Heart left ventricle (tissue), 16 donors: Measurements from ENCODE around the gene AOC1. TPM values are rescaled to one million over a fixed set of nuclear protein-coding genes. Genes with fewer than 3 reads are reported as not detected.
A peak's percentile ranks its signal among the peaks of the same experiment; 100 is the strongest.

ENCODE experiments used
- ATAC-seq, 4 donors: fragments of 200-7000 bp; cut with Tn5 transposase; one replicate each; pipeline ENCODE4 v1.9.1; 2020 to 2022; ENCODE audit warnings: moderate library complexity in 4 of 4, mild to moderate bottlenecking in 3 of 4, moderate number of reproducible peaks in 1 of 4
- DNase-seq, 5 donors: peaks; one replicate each; pipeline ENCODE4 v3.0.0-alpha.2; 2020
- H3K27ac ChIP-seq, 12 donors: fragments of 200-600 bp; sonication (generic) in 4 of 12; one replicate each; pipeline versions ENCODE4 v1.5.0 to v1.8.0; 2016 to 2022; ENCODE audit warnings: mild to moderate bottlenecking in 2 of 12
- H3K27me3 ChIP-seq, 9 donors: fragments of 200-600 bp; sonication (generic) in 2 of 9; one replicate each; pipeline versions ENCODE4 v1.5.1 to v1.8.0; 2016 to 2022; ENCODE audit warnings: mild to moderate bottlenecking in 3 of 9
- H3K36me3 ChIP-seq, 9 donors: fragments of 200-600 bp; sonication (generic) in 2 of 9; one replicate each; pipeline versions ENCODE4 v1.5.0 to v1.8.0; 2018 to 2022; ENCODE audit warnings: mild to moderate bottlenecking in 2 of 9
- H3K4me1 ChIP-seq, 12 donors: fragments of 200-600 bp; sonication (generic) in 4 of 12; one replicate each; pipeline versions ENCODE4 v1.5.0 to v1.8.0; 2016 to 2022; ENCODE audit warnings: mild to moderate bottlenecking in 3 of 12
- H3K4me3 ChIP-seq, 12 donors: fragments of 200-600 bp; sonication (generic) in 4 of 12; one replicate each; pipeline versions ENCODE4 v1.5.0 to v1.8.0; 2017 to 2022; ENCODE audit warnings: mild to moderate bottlenecking in 9 of 12, moderate library complexity in 4 of 12
- H3K9me3 ChIP-seq, 12 donors: fragments of 200-600 bp; sonication (generic) in 4 of 12; one replicate each; pipeline versions ENCODE4 v1.5.0 to v1.8.0; 2016 to 2022; ENCODE audit warnings: mild to moderate bottlenecking in 1 of 12
- POLR2A ChIP-seq, 2 donors: fragments of 450-650 bp; IDR thresholded peaks; one replicate each; pipeline ENCODE4 v1.6.1; 2017; ENCODE audit warnings: antibody characterized with exemption in 2 of 2, mild to moderate bottlenecking in 2 of 2, moderate library complexity in 2 of 2
- WGBS, 4 donors: extraction: QIAGEN DNeasy Blood & Tissue Kit in 2 of 4; methylation state at CpG; one replicate each; pipeline versions ENCODE4 v1.1.5 to v1.1.7; 2013 to 2018; 5-methylcytosine and 5-hydroxymethylcytosine counted together
- intact Hi-C, 10 donors: fragments of 100-400 bp; cut with DNase I; formaldehyde crosslinking; loops; one replicate each; pipeline versions ENCODE4 v1.11.1 to v1.14.2; 2022
- polyA plus RNA-seq, 2 donors: library from polyadenylated mRNA; stranded (reverse); fragments of 200-250 nt; gene quantifications; one replicate each; pipeline ENCODE4 v1.2.3, GENCODE V29; 2013
- total RNA-seq, 9 donors: library from RNA; depleted of rRNA in 2 of 9; stranded (reverse); fragments of >200 nt in 2 of 9; fragmentation: NEBNext Ultra II Directional in 3 of 9; extraction: Animal tissue kit (Norgen Biotek cat#: 25700) in 3 of 9; gene quantifications; one replicate each; pipeline versions ENCODE4 v1.1.0 to v1.2.4, GENCODE V29; 2016 to 2023
- TF ChIP-seq, protein P1 (sequence below), 12 donors: fragments of 200-600 bp; sonication (generic) in 4 of 12; IDR thresholded peaks; one replicate each; pipeline versions ENCODE4 v1.5.0 to v1.8.0; 2018 to 2022; ENCODE audit warnings: antibody characterized with exemption in 12 of 12, mild to moderate bottlenecking in 5 of 12
- donor health status: ischemic (EF 13 %, LVEDD 7.1; RV severe dilation, severe dysfunction).
- donor health status: healthy with polysubstance abuse.
- donor health status: DM: no; HTN: yes; CAD: no.
- donor health status: DM: no; HTN: no; CAD: no.
- donor health status: ischemic (EF 25% LVEDD 6.9; RV normal size, moderate dysfunction).
- donor health status: ischemic (EF 25% LVEDD 5.7; RV mildly dilated, moderate dysfunction).
- donor health status: healthy.
- donor health status: DM: yes; HTN: yes; CAD: no.
- donor health status: ischemic (EF 35%, LVEDD 5.7; RV mildly dilated, moderate dysfunction).
- donor health status: nonischemic (EF 11% LVEDD 7.7; RV severe dilation, severe dysfunction).
- donor health status: DM: yes; HTN: yes; CAD: no.
- donor health status: PGD.
- donor health status: ischemic (EF 29% LVEDD 5.4; RV normal size, mild dysfunction).
- donor health status: nonischemic (EF 23%, LVEDD 6.1; RV moderate dilation, normal function).

Gene AOC1
- total and polyA plus RNA-seq, 11 donors, result 0.06 to 0.94 (median 0.68) TPM; not detected in 5

DNA sequence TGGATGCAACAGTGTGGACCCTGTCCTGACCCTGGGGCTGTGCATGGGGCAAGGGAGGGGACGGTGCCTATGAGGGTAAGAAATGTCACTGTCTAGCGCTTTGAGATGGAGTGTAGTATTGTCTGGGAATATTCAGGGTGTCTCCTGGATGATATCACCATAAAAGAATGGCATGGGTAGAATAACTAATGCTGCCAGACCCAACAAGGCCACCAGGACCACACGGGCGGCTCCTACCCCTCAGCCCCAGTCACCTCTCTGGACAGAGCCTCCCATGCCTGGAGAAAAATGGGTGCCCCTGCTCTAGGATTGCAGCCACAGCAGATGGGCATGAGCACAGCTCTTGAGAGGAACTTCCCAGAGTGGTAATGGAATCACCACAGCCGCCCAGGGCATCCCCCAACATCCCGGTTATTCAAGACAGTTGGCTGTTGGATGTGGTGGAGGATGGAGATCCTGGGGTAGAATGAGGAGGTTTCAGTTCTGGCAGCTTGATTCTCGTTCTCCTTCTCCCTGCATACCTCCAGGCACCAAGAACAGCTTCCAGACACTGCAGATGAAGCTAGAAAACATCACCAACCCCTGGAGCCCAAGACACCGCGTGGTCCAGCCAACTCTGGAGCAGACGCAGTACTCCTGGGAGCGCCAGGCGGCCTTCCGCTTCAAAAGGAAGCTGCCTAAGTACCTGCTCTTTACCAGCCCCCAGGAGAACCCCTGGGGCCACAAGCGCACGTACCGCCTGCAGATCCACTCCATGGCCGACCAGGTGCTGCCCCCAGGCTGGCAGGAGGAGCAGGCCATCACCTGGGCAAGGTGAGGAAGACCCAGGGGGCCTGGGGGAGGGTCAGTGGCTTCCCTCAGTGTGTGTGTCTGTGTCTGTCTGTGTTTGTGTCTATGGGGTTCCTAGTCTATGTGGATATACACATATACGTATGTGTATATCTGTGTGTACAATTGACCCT lies 6.2 kb downstream of the AOC1 start:
- TF ChIP-seq, protein P1, sequence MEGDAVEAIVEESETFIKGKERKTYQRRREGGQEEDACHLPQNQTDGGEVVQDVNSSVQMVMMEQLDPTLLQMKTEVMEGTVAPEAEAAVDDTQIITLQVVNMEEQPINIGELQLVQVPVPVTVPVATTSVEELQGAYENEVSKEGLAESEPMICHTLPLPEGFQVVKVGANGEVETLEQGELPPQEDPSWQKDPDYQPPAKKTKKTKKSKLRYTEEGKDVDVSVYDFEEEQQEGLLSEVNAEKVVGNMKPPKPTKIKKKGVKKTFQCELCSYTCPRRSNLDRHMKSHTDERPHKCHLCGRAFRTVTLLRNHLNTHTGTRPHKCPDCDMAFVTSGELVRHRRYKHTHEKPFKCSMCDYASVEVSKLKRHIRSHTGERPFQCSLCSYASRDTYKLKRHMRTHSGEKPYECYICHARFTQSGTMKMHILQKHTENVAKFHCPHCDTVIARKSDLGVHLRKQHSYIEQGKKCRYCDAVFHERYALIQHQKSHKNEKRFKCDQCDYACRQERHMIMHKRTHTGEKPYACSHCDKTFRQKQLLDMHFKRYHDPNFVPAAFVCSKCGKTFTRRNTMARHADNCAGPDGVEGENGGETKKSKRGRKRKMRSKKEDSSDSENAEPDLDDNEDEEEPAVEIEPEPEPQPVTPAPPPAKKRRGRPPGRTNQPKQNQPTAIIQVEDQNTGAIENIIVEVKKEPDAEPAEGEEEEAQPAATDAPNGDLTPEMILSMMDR (IDR thresholded peaks at IDR 0.05), result no peak
- TF ChIP-seq POLR2A (IDR thresholded peaks at IDR 0.05), result no peak
- DNase-seq (peak in 1 of 5 donors; percentile 5), ATAC-seq (no peak)
- Histone ChIP-seq H3K4me1 (no peaks in the 10 kb centered on the region), H3K36me3 (no peaks in the 10 kb centered on the region), H3K9me3 (no peaks in the 10 kb centered on the region), H3K4me3 (no peak overlapping the region), H3K27ac (no peak overlapping the region), H3K27me3 (peaks cover 0 to 5% (median 0%) of the 10 kb centered on the region in 9 donors)
- 82 to 87% (median 85%) methylated on average over 14 to 17 of the region's 18 CpGs for WGBS, 4 donors
- intact Hi-C loops, result no loop called here

DNA sequence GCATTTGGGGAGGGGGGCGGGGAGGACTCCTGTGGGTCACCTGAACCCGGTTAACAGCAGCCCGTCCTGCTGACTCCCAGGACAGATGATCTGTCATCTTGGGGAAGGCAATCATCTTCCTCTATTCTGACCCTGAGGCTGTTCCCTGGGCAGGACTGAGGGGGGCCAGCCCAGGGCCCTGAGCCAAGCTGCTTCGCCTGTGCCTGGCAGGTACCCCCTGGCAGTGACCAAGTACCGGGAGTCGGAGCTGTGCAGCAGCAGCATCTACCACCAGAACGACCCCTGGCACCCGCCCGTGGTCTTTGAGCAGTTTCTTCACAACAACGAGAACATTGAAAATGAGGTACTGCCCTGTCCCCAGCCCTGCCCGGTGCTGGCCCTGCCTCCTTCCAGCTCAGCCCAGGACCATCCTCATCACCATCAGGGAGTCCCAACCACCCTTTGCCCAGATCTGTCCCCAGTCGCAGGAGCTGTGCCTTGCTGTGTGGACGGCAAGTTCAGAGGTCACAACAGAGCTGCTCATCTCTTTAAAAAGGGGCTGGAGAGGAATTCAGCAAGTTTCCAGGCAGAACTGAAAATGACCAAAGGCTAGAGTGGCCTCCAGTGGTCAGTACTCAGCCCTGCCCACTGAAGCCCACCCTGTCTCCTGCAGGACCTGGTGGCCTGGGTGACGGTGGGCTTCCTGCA lies 8.1 kb downstream of the AOC1 start:
- DNase-seq, result peak in 1 of 5 donors; percentile 14
- TF ChIP-seq, protein P1 (IDR thresholded peaks at IDR 0.05), result peak in 9 of 12 donors; percentile 10 to 38 (median 21)
- no peak for TF ChIP-seq POLR2A (IDR thresholded peaks at IDR 0.05)
- no peaks in the 10 kb centered on the region for H3K4me1 ChIP-seq
- 57 to 75% (median 69%) methylated on average over 8 to 14 of the region's 14 CpGs for WGBS, 4 donors
- no peak overlapping the region for H3K27ac ChIP-seq
- H3K27me3 ChIP-seq, result peaks cover 0 to 4% (median 0%) of the 10 kb centered on the region in 9 donors
- no peaks in the 10 kb centered on the region for H3K9me3 ChIP-seq
- intact Hi-C loops, result loop anchor here in 2 of 10 donors (5.0 kb wide), 1 partner anchor 83 kb away; no protein-coding TSS in a partner anchor
- H3K36me3 ChIP-seq, result no peaks in the 10 kb centered on the region
- ATAC-seq, result peak in 2 of 4 donors; percentile 32
- no peak overlapping the region for H3K4me3 ChIP-seq

DNA sequence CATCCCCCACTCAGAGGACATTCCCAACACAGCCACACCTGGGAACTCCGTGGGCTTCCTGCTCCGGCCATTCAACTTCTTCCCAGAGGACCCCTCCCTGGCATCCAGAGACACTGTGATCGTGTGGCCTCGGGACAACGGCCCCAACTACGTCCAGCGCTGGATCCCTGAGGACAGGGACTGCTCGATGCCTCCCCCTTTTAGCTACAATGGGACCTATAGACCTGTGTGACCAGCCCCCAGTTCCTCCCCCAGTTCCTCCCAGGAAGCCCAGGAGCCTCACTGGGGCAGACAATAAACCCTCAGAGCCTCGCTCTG lies 8.6 kb downstream of the AOC1 start:
- intact Hi-C loops, result loop anchor here in 2 of 10 donors (5.0 kb wide), 1 partner anchor 84 kb away; no protein-coding TSS in a partner anchor
- WGBS, 4 donors, result 34 to 70% (median 53%) methylated on average over 3 to 9 of the region's 9 CpGs
- Histone ChIP-seq H3K9me3 (no peaks in the 10 kb centered on the region), H3K36me3 (no peaks in the 10 kb centered on the region), H3K27ac (no peak overlapping the region), H3K27me3 (peaks cover 0 to 4% (median 0%) of the 10 kb centered on the region in 9 donors), H3K4me3 (no peak overlapping the region), H3K4me1 (no peaks in the 10 kb centered on the region)
- ATAC-seq (no peak), DNase-seq (no peak)
- TF ChIP-seq POLR2A (IDR thresholded peaks at IDR 0.05), result no peak
- TF ChIP-seq, protein P1 (IDR thresholded peaks at IDR 0.05), result no peak

DNA sequence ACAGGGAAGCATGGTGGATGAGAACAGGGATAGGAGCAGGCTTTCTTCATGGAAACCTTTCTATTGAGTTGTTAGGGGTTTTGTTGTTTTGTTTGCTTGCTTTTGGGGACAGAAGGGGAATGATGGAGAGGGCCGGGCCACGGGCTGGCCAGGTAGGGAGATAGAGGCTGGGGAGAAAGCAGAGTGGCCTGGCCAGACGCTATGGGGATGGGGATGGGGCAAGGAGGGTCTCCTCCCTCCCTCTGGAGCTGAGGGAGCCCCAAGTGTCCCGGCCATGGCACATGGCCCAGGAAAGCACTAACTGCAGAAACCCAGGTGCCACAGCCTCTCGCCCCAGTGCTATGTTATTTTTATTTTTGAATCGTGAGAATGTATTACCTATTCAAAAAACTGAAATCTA lies 10.0 kb downstream of the AOC1 start:
- intact Hi-C loops, result loop anchor here in 2 of 10 donors (5.0 kb wide), 1 partner anchor 85 kb away; no protein-coding TSS in a partner anchor
- Histone ChIP-seq H3K27me3 (peaks cover 0 to 4% (median 0%) of the 10 kb centered on the region in 9 donors), H3K9me3 (no peaks in the 10 kb centered on the region), H3K4me3 (no peak overlapping the region), H3K27ac (no peak overlapping the region), H3K36me3 (no peaks in the 10 kb centered on the region), H3K4me1 (no peaks in the 10 kb centered on the region)
- ATAC-seq, result no peak
- peak in 1 of 5 donors; percentile 1 for DNase-seq
- WGBS, 4 donors, result 72 to 90% (median 82%) methylated on average over 6 of the region's 6 CpGs
- TF ChIP-seq, protein P1 (IDR thresholded peaks at IDR 0.05), result no peak
- no peak for TF ChIP-seq POLR2A (IDR thresholded peaks at IDR 0.05)
